Choroid plexus epithelial cell (primary cell): Measurements from ENCODE around the gene COX7B2.

Source experiments
- DNase-seq: peaks from one replicate; pipeline ENCODE4 v3.0.0-alpha.2; 2010; ENCODE audit warnings: low read depth
- H3K4me3 ChIP-seq: 2 replicates; pipeline ENCODE4 v1.5.1; 2011; ENCODE audit warnings: low read depth, mild to moderate bottlenecking, control low read depth, low read length, moderate library complexity
- CTCF ChIP-seq: conservative IDR thresholded peaks from 2 replicates; pipeline ENCODE4 v1.5.1; 2011; ENCODE audit warnings: low read depth, mild to moderate bottlenecking, control low read depth, inconsistent platforms, low read length, moderate library complexity

COX7B2 gene

GRCh38 chr4:46900082-46900481 lies 9.0 kb downstream of the COX7B2 start:
- no peak for DNase-seq
- no peak for TF ChIP-seq CTCF
- no peak overlapping the region for H3K4me3 ChIP-seq

GRCh38 chr4:46894826-46895225 lies 14.2 kb downstream of the COX7B2 start:
- H3K4me3 ChIP-seq = no peak overlapping the region
- DNase-seq = peak; percentile 3
- TF ChIP-seq CTCF = no peak

- no peak for TF ChIP-seq CTCF
- H3K4me3 ChIP-seq = no peak overlapping the region
- no peak for DNase-seq
These were observed 19.0 kb downstream of the COX7B2 start for GRCh38 chr4:46890056-46890455.

GRCh38 chr4:46889410-46889809 lies 19.6 kb downstream of the COX7B2 start:
- no peak overlapping the region for H3K4me3 ChIP-seq
- no peak for DNase-seq
- no peak for TF ChIP-seq CTCF

GRCh38 chr4:46886711-46887110 lies 22.3 kb downstream of the COX7B2 start:
- TF ChIP-seq CTCF = peak; percentile 60
- peak; percentile 70 for DNase-seq
- H3K4me3 ChIP-seq = no peak overlapping the region

GRCh38 chr4:46878641-46879040 lies 30.4 kb downstream of the COX7B2 start:
- no peak for TF ChIP-seq CTCF
- DNase-seq = no peak

GRCh38 chr4:46874811-46875210 lies 34.2 kb downstream of the COX7B2 start:
- DNase-seq = no peak
- H3K4me3 ChIP-seq = no peak overlapping the region
- TF ChIP-seq CTCF = no peak

More at GRCh38 chr4:46878641-46879040, 30.4 kb downstream of the COX7B2 start:
- no peak overlapping the region for H3K4me3 ChIP-seq
